ENCODE results near the gene FAM98A.

The FAM98A gene

DNA sequence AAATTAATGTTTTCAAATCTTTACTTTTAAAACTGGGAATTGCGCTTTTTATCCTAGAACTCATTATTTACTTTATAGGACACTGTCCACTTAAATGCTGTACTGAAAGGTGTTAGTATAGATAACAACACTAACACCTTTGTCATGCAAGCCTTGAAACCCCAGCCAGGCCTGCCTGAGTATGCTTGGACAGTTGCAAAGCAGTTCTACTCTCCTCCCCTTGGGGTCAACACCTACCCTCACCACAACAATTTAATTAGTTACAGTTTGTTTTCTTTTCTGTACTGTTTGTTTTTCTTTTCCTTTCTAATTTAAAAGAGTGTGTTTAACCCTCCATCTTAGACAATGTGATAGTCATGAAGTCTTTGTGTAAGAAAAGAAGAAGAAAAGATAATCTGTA, 18.9 kb upstream of the FAM98A start:
- no peak overlapping the region for H3K27ac ChIP-seq (ENCODE audit: low read depth, low read length)
- H3K4me2 ChIP-seq (ENCODE audit: low read depth, low read length, poor library complexity, severe bottlenecking) = no peak overlapping the region
- H3F3A ChIP-seq (ENCODE audit: insufficient read depth) = no peaks in the 10 kb centered on the region
- no peaks in the 10 kb centered on the region for H3K36me3 ChIP-seq (ENCODE audit: low read length)
- H4K20me1 ChIP-seq (ENCODE audit: low read depth, low read length) = no peaks in the 10 kb centered on the region
- no peaks in the 10 kb centered on the region for H3K9me3 ChIP-seq (ENCODE audit: insufficient read depth, low read length)
- H3K27me3 ChIP-seq (ENCODE audit: low read length) = no peaks in the 10 kb centered on the region
- no peak overlapping the region for H3K9ac ChIP-seq (ENCODE audit: low read length)
- H2AFZ ChIP-seq (ENCODE audit: low read depth, low read length, severe bottlenecking) = no peak overlapping the region
- no peaks in the 10 kb centered on the region for H3K9me2 ChIP-seq (replicated peaks; ENCODE audit: insufficient read depth, low read length)
- TF ChIP-seq EZH2phosphoT487 (conservative IDR thresholded peaks at IDR 0.05; ENCODE audit: low read length) = no peak
- TF ChIP-seq, protein P1, sequence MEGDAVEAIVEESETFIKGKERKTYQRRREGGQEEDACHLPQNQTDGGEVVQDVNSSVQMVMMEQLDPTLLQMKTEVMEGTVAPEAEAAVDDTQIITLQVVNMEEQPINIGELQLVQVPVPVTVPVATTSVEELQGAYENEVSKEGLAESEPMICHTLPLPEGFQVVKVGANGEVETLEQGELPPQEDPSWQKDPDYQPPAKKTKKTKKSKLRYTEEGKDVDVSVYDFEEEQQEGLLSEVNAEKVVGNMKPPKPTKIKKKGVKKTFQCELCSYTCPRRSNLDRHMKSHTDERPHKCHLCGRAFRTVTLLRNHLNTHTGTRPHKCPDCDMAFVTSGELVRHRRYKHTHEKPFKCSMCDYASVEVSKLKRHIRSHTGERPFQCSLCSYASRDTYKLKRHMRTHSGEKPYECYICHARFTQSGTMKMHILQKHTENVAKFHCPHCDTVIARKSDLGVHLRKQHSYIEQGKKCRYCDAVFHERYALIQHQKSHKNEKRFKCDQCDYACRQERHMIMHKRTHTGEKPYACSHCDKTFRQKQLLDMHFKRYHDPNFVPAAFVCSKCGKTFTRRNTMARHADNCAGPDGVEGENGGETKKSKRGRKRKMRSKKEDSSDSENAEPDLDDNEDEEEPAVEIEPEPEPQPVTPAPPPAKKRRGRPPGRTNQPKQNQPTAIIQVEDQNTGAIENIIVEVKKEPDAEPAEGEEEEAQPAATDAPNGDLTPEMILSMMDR (IDR thresholded peaks at IDR 0.05; ENCODE audit: insufficient read depth, low read length, poor library complexity, severe bottlenecking) = no peak
- no peak overlapping the region for H3K4me3 ChIP-seq (ENCODE audit: insufficient read depth, low read length, poor library complexity, severe bottlenecking)
- no peaks in the 10 kb centered on the region for H3K79me2 ChIP-seq (ENCODE audit: insufficient read depth, low read length)

DNA sequence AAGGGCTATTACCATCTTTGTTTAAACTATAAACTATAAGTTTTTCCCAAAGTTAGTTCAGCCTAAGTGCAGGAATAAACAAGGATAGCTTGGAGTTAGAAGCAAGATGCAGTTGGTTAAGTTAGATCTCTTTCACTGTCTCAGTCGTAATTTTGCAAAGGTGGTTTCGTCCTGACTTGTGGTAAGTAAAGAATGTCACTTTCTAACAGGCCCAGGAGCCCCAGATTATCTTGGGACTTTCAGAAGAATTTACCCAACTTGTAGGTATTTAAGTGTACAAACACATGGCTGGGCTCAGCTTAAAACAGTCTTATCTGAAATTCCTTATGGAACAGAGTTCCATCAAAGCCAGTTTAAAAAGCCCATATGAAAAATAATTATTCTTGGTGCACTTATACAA, 18.3 kb upstream of the FAM98A start:
- Histone ChIP-seq H3K9me2 (replicated peaks; ENCODE audit: insufficient read depth, low read length) (no peaks in the 10 kb centered on the region), H3K4me2 (ENCODE audit: low read depth, low read length, poor library complexity, severe bottlenecking) (no peak overlapping the region), H3K9ac (ENCODE audit: low read length) (no peak overlapping the region), H3K4me3 (ENCODE audit: insufficient read depth, low read length, poor library complexity, severe bottlenecking) (no peak overlapping the region), H3K36me3 (ENCODE audit: low read length) (no peaks in the 10 kb centered on the region), H3K27me3 (ENCODE audit: low read length) (no peaks in the 10 kb centered on the region), H3K27ac (ENCODE audit: low read depth, low read length) (no peak overlapping the region), H3K9me3 (ENCODE audit: insufficient read depth, low read length) (no peaks in the 10 kb centered on the region), H3K79me2 (ENCODE audit: insufficient read depth, low read length) (no peaks in the 10 kb centered on the region), H4K20me1 (ENCODE audit: low read depth, low read length) (no peaks in the 10 kb centered on the region), H3F3A (ENCODE audit: insufficient read depth) (no peaks in the 10 kb centered on the region), H2AFZ (ENCODE audit: low read depth, low read length, severe bottlenecking) (no peak overlapping the region)
- TF ChIP-seq, protein P1 (IDR thresholded peaks at IDR 0.05; ENCODE audit: insufficient read depth, low read length, poor library complexity, severe bottlenecking) = no peak
- no peak for TF ChIP-seq EZH2phosphoT487 (conservative IDR thresholded peaks at IDR 0.05; ENCODE audit: low read length)

DNA sequence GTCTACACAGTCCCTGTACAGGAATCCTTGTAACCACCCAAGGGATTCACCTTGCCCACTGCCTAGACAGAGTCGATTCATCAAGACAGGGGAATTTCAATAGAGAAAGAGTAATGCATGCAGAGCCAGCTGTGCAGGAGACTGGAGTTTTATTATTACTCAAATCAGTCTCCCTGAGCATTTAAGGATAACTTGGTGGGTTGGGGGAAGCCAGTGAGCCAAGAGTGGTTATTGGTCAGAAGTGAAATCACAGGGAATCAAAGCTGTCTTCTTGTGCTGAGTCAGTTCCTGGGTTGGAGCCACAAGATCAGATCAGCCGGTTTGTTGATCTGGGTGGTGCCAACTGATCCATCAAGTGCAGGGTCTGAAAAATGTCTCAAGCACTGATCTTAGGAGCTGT, 17.8 kb upstream of the FAM98A start:
- no peaks in the 10 kb centered on the region for H3K79me2 ChIP-seq (ENCODE audit: insufficient read depth, low read length)
- no peaks in the 10 kb centered on the region for H3K9me3 ChIP-seq (ENCODE audit: insufficient read depth, low read length)
- H3F3A ChIP-seq (ENCODE audit: insufficient read depth) = no peaks in the 10 kb centered on the region
- H2AFZ ChIP-seq (ENCODE audit: low read depth, low read length, severe bottlenecking) = no peak overlapping the region
- no peak overlapping the region for H3K9ac ChIP-seq (ENCODE audit: low read length)
- no peaks in the 10 kb centered on the region for H4K20me1 ChIP-seq (ENCODE audit: low read depth, low read length)
- H3K4me2 ChIP-seq (ENCODE audit: low read depth, low read length, poor library complexity, severe bottlenecking) = no peak overlapping the region
- H3K27ac ChIP-seq (ENCODE audit: low read depth, low read length) = no peak overlapping the region
- no peaks in the 10 kb centered on the region for H3K36me3 ChIP-seq (ENCODE audit: low read length)
- no peaks in the 10 kb centered on the region for H3K27me3 ChIP-seq (ENCODE audit: low read length)
- H3K4me3 ChIP-seq (ENCODE audit: insufficient read depth, low read length, poor library complexity, severe bottlenecking) = no peak overlapping the region
- TF ChIP-seq EZH2phosphoT487 (conservative IDR thresholded peaks at IDR 0.05; ENCODE audit: low read length) = no peak
- TF ChIP-seq, protein P1 (IDR thresholded peaks at IDR 0.05; ENCODE audit: insufficient read depth, low read length, poor library complexity, severe bottlenecking) = no peak
- no peaks in the 10 kb centered on the region for H3K9me2 ChIP-seq (replicated peaks; ENCODE audit: insufficient read depth, low read length)

Measured in SU-DHL-6 (cell line).